GM21576 (cell line): ENCODE measurements around the gene SRXN1.
"Not testable (repeated sequence)": the region's sequence is repeated elsewhere in the genome, so short reads cannot be mapped to it uniquely, and the experiment has no call there.

Source experiments
- ATAC-seq: cut with Tn5 transposase; IDR thresholded peaks from one replicate; pipeline ENCODE4 v1.9.1; 2021; ENCODE audit warnings: mild to moderate bottlenecking, moderate library complexity; ENCODE audit not compliant: unreplicated experiment

SRXN1 gene

GRCh38 chr20:655726-656624 is 3.0 kb upstream of the SRXN1 start:
- no peak for ATAC-seq

GRCh38 chr20:654417-654750 is 1.4 kb upstream of the SRXN1 start:
- ATAC-seq: no peak

- ATAC-seq: no peak
Observed at GRCh38 chr20:653590-654416, 803 bp upstream of the SRXN1 start.

DNA sequence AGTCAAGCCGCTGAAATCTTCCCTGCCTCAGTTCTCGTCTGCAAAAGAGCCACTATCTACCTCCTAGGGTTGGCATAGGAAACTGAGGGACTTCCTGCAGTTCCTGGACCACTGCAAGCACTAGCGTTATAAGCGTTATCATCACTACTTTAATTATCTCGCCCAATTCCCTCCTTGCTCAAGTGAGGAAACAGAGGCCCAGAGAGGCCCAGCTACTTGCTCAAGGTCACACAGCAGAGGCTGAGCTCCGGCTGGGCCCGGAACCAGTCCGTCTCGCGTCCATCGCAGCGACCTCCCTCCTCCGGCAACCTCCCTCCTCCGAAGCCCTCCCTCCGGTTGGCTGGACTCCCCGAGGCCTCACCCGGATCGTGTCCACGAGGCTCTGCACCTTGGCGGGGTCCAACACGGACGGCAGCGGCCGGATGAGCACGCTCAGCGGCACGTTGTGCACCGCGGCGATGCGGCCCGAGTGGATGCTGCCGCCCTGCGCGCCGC is 338 bp downstream of the SRXN1 start:
- peak; percentile 12 for ATAC-seq

- ATAC-seq: no peak
Observed at GRCh38 chr20:651713-652614, 1.0 kb downstream of the SRXN1 start.

DNA sequence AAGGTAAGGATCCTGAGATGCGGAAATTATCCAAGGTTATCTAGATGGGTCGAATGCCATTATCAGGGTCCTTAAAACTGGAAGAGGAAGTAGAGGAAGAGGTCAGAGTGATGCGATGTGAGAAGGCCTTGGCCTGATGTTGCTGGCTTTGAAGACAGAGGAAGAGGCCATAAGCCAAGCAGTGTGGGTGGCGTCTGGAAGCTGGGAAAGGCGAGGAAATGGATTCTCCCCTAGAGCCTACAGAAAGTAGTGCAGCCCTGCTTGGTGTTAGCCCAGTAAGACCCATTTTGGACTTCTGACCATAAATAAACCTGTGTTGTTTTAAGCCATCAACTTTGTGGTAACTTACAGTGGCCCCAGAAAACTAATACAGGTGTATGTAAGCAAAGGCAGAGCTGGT is 2.0 kb downstream of the SRXN1 start:
- no peak for ATAC-seq

GRCh38 chr20:650281-650680 is 2.7 kb downstream of the SRXN1 start:
- no peak for ATAC-seq

- no peak for ATAC-seq
Observed at GRCh38 chr20:647479-648019, 5.5 kb downstream of the SRXN1 start.

DNA sequence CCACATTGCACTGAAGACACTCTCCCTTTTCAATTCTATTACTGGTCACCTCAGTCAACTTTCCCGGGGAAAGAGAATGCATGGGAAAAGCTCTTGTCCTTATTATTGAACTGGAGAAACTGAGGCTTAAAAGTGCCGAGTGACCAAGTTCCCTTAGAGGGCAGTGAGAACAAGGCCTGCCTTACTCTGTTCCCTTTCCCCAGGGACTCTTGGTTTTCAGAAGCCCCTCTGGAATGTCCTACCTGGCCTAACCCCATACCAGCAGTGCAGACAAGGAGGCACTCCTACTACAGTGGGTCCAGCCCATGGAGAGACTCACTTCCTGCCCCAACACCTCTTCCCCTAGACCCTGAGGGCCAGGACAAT is 6.1 kb downstream of the SRXN1 start:
- no peak for ATAC-seq

GRCh38 chr20:646107-646867 is 6.7 kb downstream of the SRXN1 start:
- ATAC-seq: no peak

DNA sequence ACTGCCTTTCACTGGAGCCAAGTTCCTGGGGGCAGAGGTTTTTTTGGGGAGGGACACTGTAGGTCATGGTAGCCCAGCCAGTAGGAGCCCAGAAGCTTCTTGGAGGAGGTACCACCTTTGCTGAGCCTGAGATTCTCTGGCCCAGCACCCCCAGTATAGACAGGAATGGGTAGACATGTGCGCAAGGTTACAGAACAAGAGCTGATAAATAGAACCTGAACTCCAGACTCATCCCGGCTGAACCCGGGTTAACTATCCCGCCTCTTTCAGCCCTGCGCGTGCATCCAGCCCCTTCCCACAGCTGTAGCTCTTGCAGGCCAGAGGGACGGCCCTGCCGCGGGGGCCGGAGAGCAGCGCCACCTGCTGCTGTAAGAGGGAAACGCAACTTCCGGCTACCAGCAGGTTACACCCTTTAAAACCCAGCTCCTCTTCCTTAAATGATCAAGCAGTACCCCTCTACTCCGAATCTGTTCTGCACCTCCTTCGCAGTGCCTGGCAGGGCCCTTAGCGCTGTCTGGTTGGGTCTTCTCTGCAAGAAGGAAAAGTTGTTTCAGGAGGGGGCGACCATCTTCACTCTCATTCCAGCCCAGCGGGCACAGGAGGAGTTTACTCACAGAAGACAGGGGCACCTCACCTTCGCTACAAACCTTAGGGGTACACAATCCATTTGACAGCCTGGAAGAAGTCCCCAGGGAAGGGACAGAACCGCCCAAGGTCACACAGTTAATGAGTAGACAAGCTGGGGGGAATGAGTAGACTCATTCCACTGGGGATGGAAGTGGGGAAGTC is 7.5 kb downstream of the SRXN1 start:
- ATAC-seq: no peak

- ATAC-seq: no peak
Observed at GRCh38 chr20:644692-645317, 8.2 kb downstream of the SRXN1 start.

- no peak for ATAC-seq
Observed at GRCh38 chr20:642398-643174, 10.4 kb downstream of the SRXN1 start.

DNA sequence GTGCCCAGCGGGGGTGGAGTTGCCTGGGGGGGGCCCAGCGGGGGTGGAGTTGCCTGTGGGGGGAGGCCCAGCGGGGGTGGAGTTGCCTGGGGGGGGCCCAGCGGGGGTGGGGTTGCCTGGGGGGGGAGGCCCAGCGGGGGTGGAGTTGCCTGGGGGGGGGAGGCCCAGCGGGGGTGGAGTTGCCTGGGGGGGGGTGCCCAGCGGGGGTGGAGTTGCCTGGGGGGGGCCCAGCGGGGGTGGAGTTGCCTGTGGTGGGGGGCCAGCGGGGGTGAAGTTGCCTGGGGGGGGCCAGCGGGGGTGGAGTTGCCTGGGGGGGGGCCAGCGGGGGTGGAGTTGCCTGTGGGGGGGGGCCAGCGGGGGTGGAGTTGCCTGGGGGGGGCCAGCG is 11.0 kb downstream of the SRXN1 start:
- ATAC-seq: not testable (repeated sequence)

- no peak for ATAC-seq
Observed at GRCh38 chr20:641516-641875, 11.5 kb downstream of the SRXN1 start.

- ATAC-seq: no peak
Observed at GRCh38 chr20:640674-641515, 12.1 kb downstream of the SRXN1 start.

DNA sequence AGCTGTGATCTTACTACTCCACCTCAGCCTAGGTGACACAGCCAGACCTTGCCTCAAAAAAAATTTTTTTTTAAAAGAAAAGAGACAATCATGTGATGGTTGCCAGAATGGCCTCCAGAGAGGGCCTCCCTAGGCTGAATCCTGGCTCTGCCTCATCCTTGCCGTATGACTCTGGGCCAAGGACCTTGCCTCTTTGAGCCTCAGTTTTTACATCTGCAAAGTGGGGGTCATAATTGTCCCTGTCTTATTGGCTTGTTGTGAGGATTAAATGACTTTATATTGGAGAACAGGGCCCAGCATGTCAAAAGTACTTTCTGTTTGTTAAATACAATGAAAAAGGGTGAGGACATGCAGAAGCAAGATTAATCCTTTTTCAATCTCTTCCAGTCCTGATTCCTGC is 14.4 kb downstream of the SRXN1 start:
- ATAC-seq: no peak
